Measurements from ENCODE around the gene CDK13. TPM values are rescaled to one million over a fixed set of nuclear protein-coding genes. Genes with fewer than 3 reads are reported as not detected.
A peak's percentile ranks its signal among the peaks of the same experiment; 100 is the strongest.

The CDK13 gene
- total RNA-seq, 2 experiments from 2014 or later = 135 to 138 TPM

GRCh38 chr7:40041456-40041855, 91.4 kb downstream of the CDK13 start:
- no peak for ATAC-seq (ENCODE audit: poor library complexity)
- Mint-ChIP-seq H3K36me3 (ENCODE audit: low read depth) (peaks cover 38% of the 10 kb centered on the region), H3K27me3 (no peaks in the 10 kb centered on the region), H3K9me3 (peaks cover 4% of the 10 kb centered on the region), H3K4me1 (ENCODE audit: low read depth) (peaks cover 14% of the 10 kb centered on the region), H3K27ac (peak overlapping the region; percentile 55), H3K4me3 (no peak overlapping the region)
- intact Hi-C loops (cut with DNase I, micrococcal nuclease) = no loop called here
- H3K27ac ChIP-seq (ENCODE audit: low read depth in 1 of 2, low read length in 2 of 2) = no peak overlapping the region
- TF ChIP-seq CTCF (IDR thresholded peaks at IDR 0.05) = no peak
- no peaks in the 10 kb centered on the region for H3K9me3 ChIP-seq (ENCODE audit: control insufficient read depth in 1 of 2, insufficient read depth in 1 of 2, low read length in 2 of 2)
- H3K4me3 ChIP-seq (ENCODE audit: low read length) = no peak overlapping the region
- no peaks in the 10 kb centered on the region for H3K4me1 ChIP-seq (ENCODE audit: insufficient read depth, low read length)
- H3K27me3 ChIP-seq (ENCODE audit: control insufficient read depth in 1 of 2, insufficient read depth in 2 of 2, low read length in 2 of 2) = no peaks in the 10 kb centered on the region
- H3K36me3 ChIP-seq (ENCODE audit: insufficient read depth, low read length) = peaks cover 24% of the 10 kb centered on the region
- CTCF ChIA-PET = interaction anchor here (0.7 to 3.4 kb wide), 2 partner anchors 10 to 11 kb away, joined by 3 to 12 read pairs; no protein-coding TSS in a partner anchor
- no peak for DNase-seq
- POLR2A ChIA-PET = no interaction called here

- CTCF ChIA-PET = interaction anchor here (3.4 kb wide), 1 partner anchor 9 kb away, joined by 12 read pairs; no protein-coding TSS in a partner anchor
- Mint-ChIP-seq H3K36me3 (ENCODE audit: low read depth) (peaks cover 33% of the 10 kb centered on the region), H3K4me1 (ENCODE audit: low read depth) (peaks cover 3% of the 10 kb centered on the region), H3K27me3 (no peaks in the 10 kb centered on the region), H3K4me3 (no peak overlapping the region), H3K9me3 (no peaks in the 10 kb centered on the region), H3K27ac (no peak overlapping the region)
- no peak overlapping the region for H3K27ac ChIP-seq (ENCODE audit: low read depth in 1 of 2, low read length in 2 of 2)
- ATAC-seq (ENCODE audit: poor library complexity) = no peak
- TF ChIP-seq CTCF (IDR thresholded peaks at IDR 0.05) = no peak
- DNase-seq = no peak
- POLR2A ChIA-PET = no interaction called here
- peaks cover 24% of the 10 kb centered on the region for H3K36me3 ChIP-seq (ENCODE audit: insufficient read depth, low read length)
- no peak overlapping the region for H3K4me3 ChIP-seq (ENCODE audit: low read length)
- intact Hi-C loops (cut with DNase I, micrococcal nuclease) = no loop called here
- H3K4me1 ChIP-seq (ENCODE audit: insufficient read depth, low read length) = no peaks in the 10 kb centered on the region
- no peaks in the 10 kb centered on the region for H3K9me3 ChIP-seq (ENCODE audit: control insufficient read depth in 1 of 2, insufficient read depth in 1 of 2, low read length in 2 of 2)
- no peaks in the 10 kb centered on the region for H3K27me3 ChIP-seq (ENCODE audit: control insufficient read depth in 1 of 2, insufficient read depth in 2 of 2, low read length in 2 of 2)
Observed at GRCh38 chr7:40043164-40043563, 93.1 kb downstream of the CDK13 start.

GRCh38 chr7:40047661-40048060, 97.6 kb downstream of the CDK13 start:
- POLR2A ChIA-PET = no interaction called here
- Mint-ChIP-seq H3K9me3 (no peaks in the 10 kb centered on the region), H3K36me3 (ENCODE audit: low read depth) (peaks cover 45% of the 10 kb centered on the region), H3K27me3 (no peaks in the 10 kb centered on the region), H3K27ac (no peak overlapping the region), H3K4me1 (ENCODE audit: low read depth) (peaks cover 4% of the 10 kb centered on the region), H3K4me3 (no peak overlapping the region)
- H3K9me3 ChIP-seq (ENCODE audit: control insufficient read depth in 1 of 2, insufficient read depth in 1 of 2, low read length in 2 of 2) = no peaks in the 10 kb centered on the region
- DNase-seq (no peak), ATAC-seq (ENCODE audit: poor library complexity) (no peak)
- peaks cover 21% of the 10 kb centered on the region for H3K36me3 ChIP-seq (ENCODE audit: insufficient read depth, low read length)
- no peak overlapping the region for H3K4me3 ChIP-seq (ENCODE audit: low read length)
- H3K27me3 ChIP-seq (ENCODE audit: control insufficient read depth in 1 of 2, insufficient read depth in 2 of 2, low read length in 2 of 2) = no peaks in the 10 kb centered on the region
- H3K27ac ChIP-seq (ENCODE audit: low read depth in 1 of 2, low read length in 2 of 2) = no peak overlapping the region
- no peaks in the 10 kb centered on the region for H3K4me1 ChIP-seq (ENCODE audit: insufficient read depth, low read length)
- TF ChIP-seq CTCF (IDR thresholded peaks at IDR 0.05) = no peak
- CTCF ChIA-PET = interaction anchor here (0.7 to 0.9 kb wide), 2 partner anchors 33 to 96 kb away, joined by 3 read pairs; no protein-coding TSS in a partner anchor
- intact Hi-C loops (cut with DNase I, micrococcal nuclease) = loop anchor here in 1 of 2 experiments (5.0 kb wide), 1 partner anchor 60 kb away; no protein-coding TSS in a partner anchor
